ENCODE measurements around the gene FUBP1. TPM values are rescaled to one million over a fixed set of nuclear protein-coding genes. Genes with fewer than 3 reads are reported as not detected.

FUBP1 gene
- total RNA-seq, 4 donors from 2014 or later: 99.0 to 136 (median 121) TPM

DNA sequence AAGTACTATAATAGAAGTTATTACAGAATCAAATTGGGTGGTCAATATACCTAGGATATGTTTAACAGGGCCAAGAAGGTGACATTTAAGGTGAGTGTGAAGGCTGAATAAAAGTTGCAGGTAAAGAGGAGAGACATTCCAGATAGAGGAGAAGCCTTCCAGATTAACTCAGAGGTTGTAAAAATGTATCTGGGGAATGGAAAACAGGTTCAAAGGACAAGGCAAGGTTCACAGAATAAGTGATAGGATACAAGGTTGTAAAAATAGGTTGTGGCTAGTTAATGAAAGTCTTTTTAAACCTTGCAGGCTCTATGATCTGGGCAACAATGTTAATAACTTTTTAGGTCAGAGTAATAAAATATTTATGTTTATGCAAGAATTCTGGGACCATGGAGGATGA lies 40.2 kb downstream of the FUBP1 start:
- peaks cover 0 to 39% (median 0%) of the 10 kb centered on the region in 3 donors for H3K36me3 ChIP-seq
- H3K27ac ChIP-seq: no peak overlapping the region
- no peak overlapping the region for H3K4me3 ChIP-seq
- H3K4me1 ChIP-seq: no peaks in the 10 kb centered on the region
- TF ChIP-seq EP300 (IDR thresholded peaks at IDR 0.05) (no peak), POLR2A (IDR thresholded peaks at IDR 0.05) (no peak)
- TF ChIP-seq, protein P1, sequence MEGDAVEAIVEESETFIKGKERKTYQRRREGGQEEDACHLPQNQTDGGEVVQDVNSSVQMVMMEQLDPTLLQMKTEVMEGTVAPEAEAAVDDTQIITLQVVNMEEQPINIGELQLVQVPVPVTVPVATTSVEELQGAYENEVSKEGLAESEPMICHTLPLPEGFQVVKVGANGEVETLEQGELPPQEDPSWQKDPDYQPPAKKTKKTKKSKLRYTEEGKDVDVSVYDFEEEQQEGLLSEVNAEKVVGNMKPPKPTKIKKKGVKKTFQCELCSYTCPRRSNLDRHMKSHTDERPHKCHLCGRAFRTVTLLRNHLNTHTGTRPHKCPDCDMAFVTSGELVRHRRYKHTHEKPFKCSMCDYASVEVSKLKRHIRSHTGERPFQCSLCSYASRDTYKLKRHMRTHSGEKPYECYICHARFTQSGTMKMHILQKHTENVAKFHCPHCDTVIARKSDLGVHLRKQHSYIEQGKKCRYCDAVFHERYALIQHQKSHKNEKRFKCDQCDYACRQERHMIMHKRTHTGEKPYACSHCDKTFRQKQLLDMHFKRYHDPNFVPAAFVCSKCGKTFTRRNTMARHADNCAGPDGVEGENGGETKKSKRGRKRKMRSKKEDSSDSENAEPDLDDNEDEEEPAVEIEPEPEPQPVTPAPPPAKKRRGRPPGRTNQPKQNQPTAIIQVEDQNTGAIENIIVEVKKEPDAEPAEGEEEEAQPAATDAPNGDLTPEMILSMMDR (IDR thresholded peaks at IDR 0.05): no peak
- no peaks in the 10 kb centered on the region for H3K27me3 ChIP-seq
- no peak for DNase-seq (ENCODE audit: low spot score in 2 of 2)
- peaks cover 0 to 11% (median 0%) of the 10 kb centered on the region in 4 donors for H3K9me3 ChIP-seq

DNA sequence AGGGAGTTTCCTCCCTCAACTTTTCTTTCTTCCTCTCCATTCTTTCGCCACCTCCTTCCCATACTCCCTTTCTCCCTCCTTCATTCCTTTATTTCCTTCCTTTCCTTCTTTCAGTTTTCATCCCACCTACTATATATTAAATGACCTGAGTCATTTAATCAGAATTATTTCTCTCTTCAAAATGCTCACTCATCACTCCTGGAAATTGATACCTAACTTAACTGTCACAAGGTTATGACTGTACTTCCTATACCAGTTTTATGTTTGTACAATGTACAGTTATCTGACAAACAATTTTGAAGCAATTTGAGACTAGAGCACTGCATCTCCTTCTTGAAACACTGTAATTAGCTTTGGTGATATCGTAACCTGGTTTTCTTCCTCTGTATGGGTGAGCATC lies 49.1 kb downstream of the FUBP1 start:
- DNase-seq (ENCODE audit: low spot score in 2 of 2): no peak
- Histone ChIP-seq H3K4me3 (no peak overlapping the region), H3K4me1 (no peaks in the 10 kb centered on the region), H3K27ac (no peak overlapping the region), H3K27me3 (no peaks in the 10 kb centered on the region), H3K36me3 (peaks cover 0 to 8% (median 0%) of the 10 kb centered on the region in 3 donors), H3K9me3 (no peaks in the 10 kb centered on the region)
- 95 to 98% methylated on average over 2 of the region's 2 CpGs for WGBS, 2 donors
- TF ChIP-seq EP300 (IDR thresholded peaks at IDR 0.05) (no peak), POLR2A (IDR thresholded peaks at IDR 0.05) (no peak)
- TF ChIP-seq, protein P1 (IDR thresholded peaks at IDR 0.05): no peak

DNA sequence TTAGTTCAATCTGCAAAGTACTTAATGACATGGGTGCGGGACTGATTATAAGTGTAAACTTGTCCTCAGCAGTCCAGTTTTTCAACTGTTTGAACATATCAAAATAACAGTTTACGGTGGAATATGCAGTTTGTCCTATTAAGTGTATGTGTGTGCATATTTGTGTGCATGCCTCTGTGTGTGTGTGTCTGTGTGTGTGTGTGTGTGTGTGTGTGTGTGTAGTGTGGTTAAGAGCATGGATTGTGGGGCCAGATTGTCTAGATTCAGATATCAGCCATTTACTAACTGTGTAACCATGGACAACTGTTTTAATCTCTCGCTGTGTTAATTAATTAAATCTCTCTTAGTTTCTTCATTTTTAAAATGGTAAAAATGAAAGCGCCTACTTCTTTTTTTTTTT lies 51.5 kb downstream of the FUBP1 start:
- WGBS, 2 donors: 89 to 93% methylated on average over 4 of the region's 4 CpGs
- Histone ChIP-seq H3K36me3 (peaks cover 0 to 8% (median 0%) of the 10 kb centered on the region in 3 donors), H3K4me1 (no peaks in the 10 kb centered on the region), H3K27me3 (no peaks in the 10 kb centered on the region), H3K4me3 (no peak overlapping the region), H3K9me3 (no peaks in the 10 kb centered on the region), H3K27ac (no peak overlapping the region)
- no peak for TF ChIP-seq EP300 (IDR thresholded peaks at IDR 0.05)
- TF ChIP-seq, protein P1 (IDR thresholded peaks at IDR 0.05): no peak
- DNase-seq (ENCODE audit: low spot score in 2 of 2): no peak

DNA sequence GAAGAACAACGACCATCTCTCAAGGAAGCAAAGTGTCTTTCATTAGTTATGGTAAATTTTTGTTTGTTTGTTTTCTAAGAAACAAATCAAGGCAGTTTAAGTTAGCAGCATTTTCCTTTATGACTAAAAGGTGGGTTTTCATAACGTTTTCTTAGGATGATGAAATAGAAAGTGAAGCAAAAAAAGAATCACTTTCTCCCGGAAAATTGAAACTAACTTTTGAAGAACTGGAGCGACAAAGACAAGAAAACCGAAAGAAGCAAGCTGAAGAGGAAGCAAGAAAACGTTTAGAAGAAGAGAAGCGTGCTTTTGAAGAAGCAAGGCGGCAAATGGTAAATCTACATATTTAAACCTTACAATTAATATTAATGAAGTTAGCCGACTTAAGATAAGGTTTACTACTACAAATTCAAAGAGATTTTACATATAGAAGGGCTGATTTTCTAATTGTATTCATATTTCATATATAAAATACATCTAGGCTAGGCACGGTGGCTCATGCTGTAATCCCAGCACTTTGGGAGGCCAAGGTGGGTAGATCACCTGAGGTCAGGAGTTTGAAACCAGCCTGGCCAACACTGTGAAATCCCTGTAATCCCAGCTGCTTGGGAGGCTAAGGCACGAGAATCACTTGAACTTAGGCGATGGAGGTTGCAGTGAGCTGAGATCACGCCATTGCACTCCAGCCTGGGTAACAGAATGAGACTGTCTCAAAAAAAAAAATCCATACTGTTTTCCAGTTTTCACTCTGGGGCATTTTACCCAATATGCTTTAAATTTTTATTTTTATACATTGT lies 52.1 kb downstream of the FUBP1 start:
- Histone ChIP-seq H3K4me3 (peak overlapping the region in 2 of 4 donors; percentile 6 to 30), H3K36me3 (peaks cover 0 to 8% (median 0%) of the 10 kb centered on the region in 3 donors), H3K27ac (no peak overlapping the region), H3K4me1 (no peaks in the 10 kb centered on the region), H3K27me3 (no peaks in the 10 kb centered on the region), H3K9me3 (no peaks in the 10 kb centered on the region)
- DNase-seq (ENCODE audit: low spot score in 2 of 2): no peak
- TF ChIP-seq, protein P1 (IDR thresholded peaks at IDR 0.05): no peak
- no peak for TF ChIP-seq EP300 (IDR thresholded peaks at IDR 0.05)
- no peak for TF ChIP-seq POLR2A (IDR thresholded peaks at IDR 0.05)
- WGBS, 2 donors: 70 to 78% methylated on average over 13 of the region's 13 CpGs

DNA sequence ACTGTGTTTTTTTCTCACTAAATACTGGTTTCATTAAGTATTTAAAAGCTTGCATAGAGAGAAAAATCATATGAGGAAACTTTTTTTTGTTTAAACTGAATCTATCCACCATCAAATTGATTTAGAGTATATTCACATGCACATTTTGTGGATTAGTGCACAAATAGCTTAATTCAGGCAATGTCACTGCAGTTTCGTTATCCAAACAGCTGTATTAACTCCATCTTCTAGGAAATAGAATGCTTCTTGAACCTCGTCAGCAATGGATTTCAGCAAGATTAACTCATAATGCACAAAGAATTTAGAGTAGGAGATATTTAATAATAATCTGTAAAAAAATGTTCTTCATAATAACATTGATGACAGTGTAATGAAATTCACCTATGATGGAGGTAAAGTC lies 52.9 kb downstream of the FUBP1 start:
- Histone ChIP-seq H3K27me3 (no peaks in the 10 kb centered on the region), H3K4me1 (no peaks in the 10 kb centered on the region), H3K9me3 (no peaks in the 10 kb centered on the region), H3K36me3 (peaks cover 0 to 13% (median 0%) of the 10 kb centered on the region in 3 donors), H3K4me3 (peak overlapping the region in 1 of 4 donors; percentile 30), H3K27ac (no peak overlapping the region)
- no peak for TF ChIP-seq POLR2A (IDR thresholded peaks at IDR 0.05)
- no peak for TF ChIP-seq EP300 (IDR thresholded peaks at IDR 0.05)
- TF ChIP-seq, protein P1 (IDR thresholded peaks at IDR 0.05): no peak
- DNase-seq (ENCODE audit: low spot score in 2 of 2): no peak
- 71 to 77% methylated on average over 2 of the region's 2 CpGs for WGBS, 2 donors
